A673 (cell line): ENCODE data around the gene ST13. TPM values are rescaled to one million over a fixed set of nuclear protein-coding genes. Genes with fewer than 3 reads are reported as not detected.
"Not testable (repeated sequence)": the region's sequence is repeated elsewhere in the genome, so short reads cannot be mapped to it uniquely, and the experiment has no call there.

Experiments used
- BruUV-seq: library from RNA; stranded (reverse); fragments of 400-500 nt; replicated peaks from 2 replicates; lab custom pipeline; 2021; lab: Mats Ljungman, UMichigan
- CTCF ChIA-PET: fragments of 300-600 bp; sonication (Branson Sonifier 250); formaldehyde crosslinking; loops from one replicate; lab custom pipeline; 2022; ENCODE audit warnings: antibody characterized with exemption; lab: Charles Lee
- POLR2A ChIA-PET: fragments of 300-600 bp; sonication (Branson Sonifier 250); formaldehyde crosslinking; loops from one replicate; lab custom pipeline; 2022; ENCODE audit warnings: antibody characterized with exemption; ENCODE audit not compliant: low non-redundant PET; lab: Charles Lee
- DNase-seq: peaks from one replicate; pipeline ENCODE4 v3.0.0-alpha.2; 2015; ENCODE audit warnings: low spot score
- H3K27ac ChIP-seq: fragments of 200-600 bp; sonication (generic); 2 replicates; pipeline ENCODE4 v1.5.1; 2016; ENCODE audit warnings: mixed run types, low read depth, mild to moderate bottlenecking, mixed read lengths, antibody characterized with exemption, low read length; ENCODE audit not compliant: poor library complexity, severe bottlenecking
- H3K27me3 ChIP-seq: fragments of 200-600 bp; sonication (generic); replicated peaks from 2 replicates; pipeline ENCODE4 v1.6.1; 2017; ENCODE audit warnings: mixed run types, low read depth, mild to moderate bottlenecking, mixed read lengths, antibody characterized with exemption, low read length; ENCODE audit not compliant: insufficient read depth, poor library complexity
- H3K36me3 ChIP-seq: fragments of 200-600 bp; sonication (generic); 2 replicates; pipeline ENCODE4 v1.6.1; 2016; ENCODE audit warnings: mixed run types, mild to moderate bottlenecking, mixed read lengths, antibody characterized with exemption, low read length; ENCODE audit not compliant: insufficient read depth, poor library complexity, severe bottlenecking
- H3K4me1 ChIP-seq: fragments of 200-600 bp; sonication (generic); 2 replicates; pipeline ENCODE4 v1.6.1; 2017; ENCODE audit warnings: mixed run types, mild to moderate bottlenecking, mixed read lengths, antibody characterized with exemption, low read length; ENCODE audit not compliant: insufficient read depth, poor library complexity, severe bottlenecking
- H3K4me3 ChIP-seq: fragments of 200-600 bp; sonication (generic); 2 replicates; pipeline ENCODE4 v1.5.1; 2016; ENCODE audit warnings: low read depth, mixed run types, mild to moderate bottlenecking, mixed read lengths, low read length; ENCODE audit not compliant: poor library complexity, severe bottlenecking
- H3K9me3 ChIP-seq: fragments of 200-600 bp; sonication (generic); 2 replicates; pipeline ENCODE4 v1.6.1; 2016; ENCODE audit warnings: mixed run types, low read depth, mild to moderate bottlenecking, mixed read lengths, antibody characterized with exemption, low read length; ENCODE audit not compliant: poor library complexity, severe bottlenecking
- CTCF ChIP-seq: fragments of 300-800, 200-600 bp; sonication (generic); conservative IDR thresholded peaks from 2 replicates; pipeline ENCODE4 v1.5.1; 2017; ENCODE audit warnings: low read depth, mild to moderate bottlenecking, antibody characterized with exemption, low read length, moderate library complexity, mixed read lengths
- EZH2 ChIP-seq: fragments of 200-600 bp; sonication (generic); IDR thresholded peaks from 2 replicates; pipeline ENCODE4 v1.6.1; 2017; ENCODE audit warnings: borderline replicate concordance, low read depth, mild to moderate bottlenecking, mixed read lengths, antibody characterized with exemption, low read length; ENCODE audit not compliant: poor library complexity, severe bottlenecking
- intact Hi-C: fragments of 100-400 bp; cut with micrococcal nuclease; formaldehyde crosslinking; loops from one replicate; pipeline ENCODE4 v1.10.0; 2022; ENCODE audit not compliant: unreplicated experiment
- total RNA-seq: library from RNA; stranded (reverse); gene quantifications from 2 replicates; pipeline ENCODE4 v1.2.3, GENCODE V29; 2021

The ST13 gene
- total RNA-seq, 1 experiment from 2014 or later = 337 TPM

GRCh38 chr22:40875111-40875510, 18.7 kb upstream of the ST13 start:
- Histone ChIP-seq H3K4me3 (no peak overlapping the region), H3K9me3 (no peaks in the 10 kb centered on the region), H3K27me3 (no peaks in the 10 kb centered on the region), H3K27ac (no peak overlapping the region), H3K36me3 (peaks cover 15% of the 10 kb centered on the region), H3K4me1 (peaks cover 14% of the 10 kb centered on the region)
- intact Hi-C loops = no loop called here
- POLR2A ChIA-PET = no interaction called here
- DNase-seq = no peak
- TF ChIP-seq EZH2 = no peak
- TF ChIP-seq CTCF = no peak
- BruUV-seq = no TSS peak
- CTCF ChIA-PET = no interaction called here

- Histone ChIP-seq H3K27ac (no peak overlapping the region), H3K36me3 (peaks cover 19% of the 10 kb centered on the region), H3K27me3 (no peaks in the 10 kb centered on the region), H3K4me1 (peaks cover 14% of the 10 kb centered on the region), H3K9me3 (no peaks in the 10 kb centered on the region), H3K4me3 (no peak overlapping the region)
- no peak for DNase-seq
- POLR2A ChIA-PET = no interaction called here
- CTCF ChIA-PET = no interaction called here
- BruUV-seq = no TSS peak
- TF ChIP-seq EZH2 = no peak
- TF ChIP-seq CTCF = no peak
- intact Hi-C loops = no loop called here
Measured at GRCh38 chr22:40874016-40874415, 17.6 kb upstream of the ST13 start.

- intact Hi-C loops, CTCF ChIA-PET, H3K9me3 ChIP-seq, H3K27ac ChIP-seq, H3K4me3 ChIP-seq, BruUV-seq, H3K27me3 ChIP-seq, H3K4me1 ChIP-seq, DNase-seq, POLR2A ChIA-PET: not testable (repeated sequence)
- H3K36me3 ChIP-seq = peaks cover 19% of the 10 kb centered on the region
Measured at GRCh38 chr22:40868379-40868778, 11.9 kb upstream of the ST13 start.

GRCh38 chr22:40867109-40867508, 10.7 kb upstream of the ST13 start:
- peaks cover 18% of the 10 kb centered on the region for H3K36me3 ChIP-seq
- no peak overlapping the region for H3K27ac ChIP-seq
- DNase-seq = no peak
- no peaks in the 10 kb centered on the region for H3K9me3 ChIP-seq
- peaks cover 4% of the 10 kb centered on the region for H3K4me1 ChIP-seq
- no peak overlapping the region for H3K4me3 ChIP-seq
- intact Hi-C loops = no loop called here
- no peaks in the 10 kb centered on the region for H3K27me3 ChIP-seq
- ChIA-PET POLR2A (no interaction called here), CTCF (no interaction called here)
- BruUV-seq = no TSS peak
- no peak for TF ChIP-seq CTCF
- no peak for TF ChIP-seq EZH2
